Rectal smooth muscle tissue (tissue), 1 donor: ENCODE measurements around the gene CTNND2.
"Not testable (repeated sequence)": the region's sequence is repeated elsewhere in the genome, so short reads cannot be mapped to it uniquely, and the experiment has no call there.

Experiments used
- H3K27ac ChIP-seq: one replicate; pipeline ENCODE4 v1.7.0; 2013; ENCODE audit warnings: low read depth, low read length, inconsistent platforms
- H3K27me3 ChIP-seq: one replicate; pipeline ENCODE4 v1.7.0; 2013; ENCODE audit warnings: low read length; ENCODE audit not compliant: control insufficient read depth, insufficient read depth
- H3K36me3 ChIP-seq: one replicate; pipeline ENCODE4 v1.7.0; 2013; ENCODE audit warnings: low read length; ENCODE audit not compliant: control insufficient read depth, insufficient read depth
- H3K4me1 ChIP-seq: one replicate; pipeline ENCODE4 v1.7.0; 2013; ENCODE audit warnings: low read length; ENCODE audit not compliant: control insufficient read depth, insufficient read depth
- H3K4me3 ChIP-seq: one replicate; pipeline ENCODE4 v1.7.0; 2013; ENCODE audit warnings: low read length
- H3K9ac ChIP-seq: one replicate; pipeline ENCODE4 v1.7.0; 2013; ENCODE audit warnings: low read length

The CTNND2 gene

GRCh38 chr5:11432116-11432515 lies 472.1 kb downstream of the CTNND2 start:
- Histone ChIP-seq H3K36me3 (no peaks in the 10 kb centered on the region), H3K4me1 (no peaks in the 10 kb centered on the region), H3K9ac (no peak overlapping the region), H3K4me3 (no peak overlapping the region), H3K27me3 (no peaks in the 10 kb centered on the region), H3K27ac (no peak overlapping the region)

- Histone ChIP-seq H3K36me3 (no peaks in the 10 kb centered on the region), H3K9ac (no peak overlapping the region), H3K27me3 (no peaks in the 10 kb centered on the region), H3K4me1 (no peaks in the 10 kb centered on the region), H3K4me3 (no peak overlapping the region), H3K27ac (no peak overlapping the region)
These were observed 475.0 kb downstream of the CTNND2 start for GRCh38 chr5:11429254-11429653.

GRCh38 chr5:11427569-11427968 lies 476.7 kb downstream of the CTNND2 start:
- Histone ChIP-seq H3K9ac (no peak overlapping the region), H3K4me1 (no peaks in the 10 kb centered on the region), H3K27ac (no peak overlapping the region), H3K36me3 (no peaks in the 10 kb centered on the region), H3K27me3 (no peaks in the 10 kb centered on the region), H3K4me3 (no peak overlapping the region)

GRCh38 chr5:11426442-11426841 lies 477.8 kb downstream of the CTNND2 start:
- H3K9ac ChIP-seq, result no peak overlapping the region
- no peak overlapping the region for H3K27ac ChIP-seq
- H3K4me3 ChIP-seq, result no peak overlapping the region
- H3K27me3 ChIP-seq, result no peaks in the 10 kb centered on the region
- no peaks in the 10 kb centered on the region for H3K36me3 ChIP-seq
- no peaks in the 10 kb centered on the region for H3K4me1 ChIP-seq

- Histone ChIP-seq H3K27ac (no peak overlapping the region), H3K9ac (no peak overlapping the region), H3K36me3 (no peaks in the 10 kb centered on the region), H3K4me1 (no peaks in the 10 kb centered on the region), H3K27me3 (no peaks in the 10 kb centered on the region), H3K4me3 (no peak overlapping the region)
These were observed 481.9 kb downstream of the CTNND2 start for GRCh38 chr5:11422342-11422741.

GRCh38 chr5:11420969-11421368 lies 483.3 kb downstream of the CTNND2 start:
- Histone ChIP-seq H3K27ac (no peak overlapping the region), H3K4me3 (no peak overlapping the region), H3K36me3 (no peaks in the 10 kb centered on the region), H3K27me3 (no peaks in the 10 kb centered on the region), H3K4me1 (no peaks in the 10 kb centered on the region), H3K9ac (no peak overlapping the region)

- no peak overlapping the region for H3K9ac ChIP-seq
- H3K36me3 ChIP-seq, result no peaks in the 10 kb centered on the region
- H3K27ac ChIP-seq, result no peak overlapping the region
- H3K4me1 ChIP-seq, result no peaks in the 10 kb centered on the region
- no peaks in the 10 kb centered on the region for H3K27me3 ChIP-seq
- H3K4me3 ChIP-seq, result no peak overlapping the region
These were observed 488.5 kb downstream of the CTNND2 start for GRCh38 chr5:11415751-11416150.

GRCh38 chr5:11414732-11415131 lies 489.5 kb downstream of the CTNND2 start:
- H3K27ac ChIP-seq, H3K36me3 ChIP-seq, H3K4me3 ChIP-seq, H3K27me3 ChIP-seq, H3K9ac ChIP-seq, H3K4me1 ChIP-seq: not testable (repeated sequence)

- H3K36me3 ChIP-seq, result no peaks in the 10 kb centered on the region
- no peak overlapping the region for H3K9ac ChIP-seq
- no peaks in the 10 kb centered on the region for H3K4me1 ChIP-seq
- no peaks in the 10 kb centered on the region for H3K27me3 ChIP-seq
- H3K4me3 ChIP-seq, result no peak overlapping the region
- H3K27ac ChIP-seq, result no peak overlapping the region
These were observed 492.6 kb downstream of the CTNND2 start for GRCh38 chr5:11411621-11412020.

- H3K4me3 ChIP-seq, result no peak overlapping the region
These were observed 496.6 kb downstream of the CTNND2 start for GRCh38 chr5:11407556-11408145.

GRCh38 chr5:11400316-11400715 lies 503.9 kb downstream of the CTNND2 start:
- no peaks in the 10 kb centered on the region for H3K4me1 ChIP-seq
- no peak overlapping the region for H3K27ac ChIP-seq
- no peak overlapping the region for H3K9ac ChIP-seq
- no peaks in the 10 kb centered on the region for H3K36me3 ChIP-seq
- no peaks in the 10 kb centered on the region for H3K27me3 ChIP-seq
- H3K4me3 ChIP-seq, result no peak overlapping the region

More at GRCh38 chr5:11407556-11408145, 496.6 kb downstream of the CTNND2 start:
- H3K36me3 ChIP-seq, result no peaks in the 10 kb centered on the region
- no peak overlapping the region for H3K9ac ChIP-seq
- H3K4me1 ChIP-seq, result no peaks in the 10 kb centered on the region
- H3K27me3 ChIP-seq, result no peaks in the 10 kb centered on the region
- no peak overlapping the region for H3K27ac ChIP-seq

- no peaks in the 10 kb centered on the region for H3K27me3 ChIP-seq
- no peak overlapping the region for H3K4me3 ChIP-seq
- H3K27ac ChIP-seq, result no peak overlapping the region
- H3K9ac ChIP-seq, result no peak overlapping the region
- H3K36me3 ChIP-seq, result no peaks in the 10 kb centered on the region
- no peaks in the 10 kb centered on the region for H3K4me1 ChIP-seq
These were observed 505.5 kb downstream of the CTNND2 start for GRCh38 chr5:11398728-11399127.

GRCh38 chr5:11397549-11397948 lies 506.7 kb downstream of the CTNND2 start:
- Histone ChIP-seq H3K9ac (no peak overlapping the region), H3K27ac (no peak overlapping the region), H3K4me1 (no peaks in the 10 kb centered on the region), H3K36me3 (no peaks in the 10 kb centered on the region), H3K27me3 (no peaks in the 10 kb centered on the region), H3K4me3 (no peak overlapping the region)
